Measurements from ENCODE around the gene CCNB2. TPM values are rescaled to one million over a fixed set of nuclear protein-coding genes. Genes with fewer than 3 reads are reported as not detected.

CCNB2 gene
- total RNA-seq, 1 donor from 2014 or later: 374 TPM

DNA sequence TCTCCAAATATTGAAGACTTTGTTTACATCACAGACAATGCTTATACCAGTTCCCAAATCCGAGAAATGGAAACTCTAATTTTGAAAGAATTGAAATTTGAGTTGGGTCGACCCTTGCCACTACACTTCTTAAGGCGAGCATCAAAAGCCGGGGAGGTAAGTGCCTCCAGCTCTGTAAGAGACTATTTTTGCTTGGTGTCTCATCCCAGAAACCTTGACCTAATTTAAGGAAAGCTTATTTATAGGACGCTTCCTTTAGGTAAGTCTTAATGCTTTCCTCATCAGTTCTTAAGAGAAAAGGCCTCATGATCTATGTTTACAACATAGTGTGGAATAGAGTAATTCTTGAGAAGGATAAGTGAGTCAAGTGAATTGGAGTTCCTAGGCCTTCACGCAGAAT is 11.8 kb downstream of the CCNB2 start:
- H3K4me3 ChIP-seq: no peak overlapping the region
- peaks cover 40% of the 10 kb centered on the region for H3K36me3 Mint-ChIP-seq
- no peaks in the 10 kb centered on the region for H3K9me3 Mint-ChIP-seq

DNA sequence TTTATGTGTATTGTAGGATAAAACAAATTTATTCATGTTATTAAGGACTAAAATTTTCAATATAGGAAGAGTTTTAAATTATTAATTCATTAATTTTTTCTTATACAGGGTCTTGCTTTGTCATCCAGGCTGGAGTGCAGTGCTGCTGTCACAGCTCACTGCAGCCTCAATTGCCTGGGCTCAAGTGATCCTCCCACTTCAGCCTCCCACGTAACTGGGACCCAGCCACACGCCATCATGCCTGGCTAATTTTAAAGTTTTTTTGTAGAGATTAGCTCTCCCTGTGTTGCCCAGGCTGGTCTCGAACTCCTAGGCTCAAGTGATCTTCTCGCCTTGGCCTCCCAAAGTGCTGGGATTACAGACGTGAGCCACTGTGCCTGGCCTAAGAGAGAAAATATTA is 14.7 kb downstream of the CCNB2 start:
- no peak overlapping the region for H2AFZ ChIP-seq (replicated peaks)
- H3K27me3 ChIP-seq: no peaks in the 10 kb centered on the region
- no peak for DNase-seq (ENCODE audit: low spot score)
- no peak overlapping the region for H3K4me3 Mint-ChIP-seq
- H3K27ac ChIP-seq: no peak overlapping the region
- peaks cover 48% of the 10 kb centered on the region for H3K36me3 Mint-ChIP-seq
- no peak overlapping the region for H3K27ac Mint-ChIP-seq
- H3F3A ChIP-seq (ENCODE audit: low read depth): no peaks in the 10 kb centered on the region
- H4K20me1 ChIP-seq (ENCODE audit: low read depth): peaks cover 30% of the 10 kb centered on the region
- H3K9me3 Mint-ChIP-seq: no peaks in the 10 kb centered on the region
- no peaks in the 10 kb centered on the region for H3K27me3 Mint-ChIP-seq (ENCODE audit: insufficient read depth, low read depth)
- H3K9me3 ChIP-seq (ENCODE audit: low read depth): no peaks in the 10 kb centered on the region
- H3K79me2 ChIP-seq (ENCODE audit: low read depth): peaks cover 27% of the 10 kb centered on the region
- H3K4me3 ChIP-seq: no peak overlapping the region
- no peak for TF ChIP-seq EZH2 (IDR thresholded peaks at IDR 0.05)
- TF ChIP-seq EZH2phosphoT487 (IDR thresholded peaks at IDR 0.05): no peak
- TF ChIP-seq, protein P1, sequence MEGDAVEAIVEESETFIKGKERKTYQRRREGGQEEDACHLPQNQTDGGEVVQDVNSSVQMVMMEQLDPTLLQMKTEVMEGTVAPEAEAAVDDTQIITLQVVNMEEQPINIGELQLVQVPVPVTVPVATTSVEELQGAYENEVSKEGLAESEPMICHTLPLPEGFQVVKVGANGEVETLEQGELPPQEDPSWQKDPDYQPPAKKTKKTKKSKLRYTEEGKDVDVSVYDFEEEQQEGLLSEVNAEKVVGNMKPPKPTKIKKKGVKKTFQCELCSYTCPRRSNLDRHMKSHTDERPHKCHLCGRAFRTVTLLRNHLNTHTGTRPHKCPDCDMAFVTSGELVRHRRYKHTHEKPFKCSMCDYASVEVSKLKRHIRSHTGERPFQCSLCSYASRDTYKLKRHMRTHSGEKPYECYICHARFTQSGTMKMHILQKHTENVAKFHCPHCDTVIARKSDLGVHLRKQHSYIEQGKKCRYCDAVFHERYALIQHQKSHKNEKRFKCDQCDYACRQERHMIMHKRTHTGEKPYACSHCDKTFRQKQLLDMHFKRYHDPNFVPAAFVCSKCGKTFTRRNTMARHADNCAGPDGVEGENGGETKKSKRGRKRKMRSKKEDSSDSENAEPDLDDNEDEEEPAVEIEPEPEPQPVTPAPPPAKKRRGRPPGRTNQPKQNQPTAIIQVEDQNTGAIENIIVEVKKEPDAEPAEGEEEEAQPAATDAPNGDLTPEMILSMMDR (IDR thresholded peaks at IDR 0.05): no peak
- peaks cover 20% of the 10 kb centered on the region for H3K36me3 ChIP-seq
- no peaks in the 10 kb centered on the region for H3K4me1 Mint-ChIP-seq
- no peaks in the 10 kb centered on the region for H3K4me1 ChIP-seq
- no peak overlapping the region for H3K4me2 ChIP-seq
- H3K9ac ChIP-seq: no peak overlapping the region

More for the DNA sequence above, 11.8 kb downstream of the CCNB2 start:
- Histone ChIP-seq H2AFZ (replicated peaks) (no peak overlapping the region), H3K9me3 (ENCODE audit: low read depth) (no peaks in the 10 kb centered on the region), H3K27ac (no peak overlapping the region), H3K4me1 (no peaks in the 10 kb centered on the region), H3K27me3 (no peaks in the 10 kb centered on the region), H3K36me3 (peaks cover 23% of the 10 kb centered on the region), H3K79me2 (ENCODE audit: low read depth) (peaks cover 36% of the 10 kb centered on the region), H3K9ac (no peak overlapping the region), H3K4me2 (no peak overlapping the region), H4K20me1 (ENCODE audit: low read depth) (peaks cover 40% of the 10 kb centered on the region), H3F3A (ENCODE audit: low read depth) (no peaks in the 10 kb centered on the region)
- Mint-ChIP-seq H3K4me1 (no peaks in the 10 kb centered on the region), H3K27me3 (ENCODE audit: insufficient read depth, low read depth) (no peaks in the 10 kb centered on the region), H3K4me3 (no peak overlapping the region), H3K27ac (no peak overlapping the region)
- no peak for DNase-seq (ENCODE audit: low spot score)
- TF ChIP-seq, protein P1 (IDR thresholded peaks at IDR 0.05): no peak
- TF ChIP-seq EZH2 (IDR thresholded peaks at IDR 0.05) (no peak), EZH2phosphoT487 (IDR thresholded peaks at IDR 0.05) (no peak)

DNA sequence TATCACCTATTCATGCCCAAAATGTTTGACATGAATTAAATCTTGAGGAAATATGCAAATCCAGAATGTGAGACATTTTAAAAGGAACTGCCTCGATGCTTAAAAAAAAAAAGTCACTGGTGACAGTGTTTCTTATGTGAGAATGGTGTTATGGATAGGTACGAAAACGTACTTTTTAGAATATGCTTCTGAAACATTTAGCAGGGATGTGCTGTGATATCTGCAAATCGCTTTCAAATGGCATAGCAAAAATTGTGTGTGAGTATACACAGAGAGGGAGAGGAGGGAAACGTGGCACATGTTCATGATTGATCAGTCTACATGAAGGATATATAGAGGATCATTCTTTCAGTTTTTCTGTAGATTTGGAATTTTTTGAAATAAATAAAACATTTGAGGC is 16.0 kb downstream of the CCNB2 start:
- peaks cover 3% of the 10 kb centered on the region for H3K9me3 Mint-ChIP-seq
- no peak overlapping the region for H2AFZ ChIP-seq (replicated peaks)
- H4K20me1 ChIP-seq (ENCODE audit: low read depth): peaks cover 30% of the 10 kb centered on the region
- no peaks in the 10 kb centered on the region for H3K27me3 ChIP-seq
- no peaks in the 10 kb centered on the region for H3K9me3 ChIP-seq (ENCODE audit: low read depth)
- H3K4me1 ChIP-seq: no peaks in the 10 kb centered on the region
- H3K27me3 Mint-ChIP-seq (ENCODE audit: insufficient read depth, low read depth): no peaks in the 10 kb centered on the region
- H3K36me3 ChIP-seq: peaks cover 31% of the 10 kb centered on the region
- no peak for DNase-seq (ENCODE audit: low spot score)
- no peaks in the 10 kb centered on the region for H3F3A ChIP-seq (ENCODE audit: low read depth)
- no peak overlapping the region for H3K9ac ChIP-seq
- H3K4me3 Mint-ChIP-seq: no peak overlapping the region
- no peak overlapping the region for H3K27ac ChIP-seq
- no peak overlapping the region for H3K4me3 ChIP-seq
- no peaks in the 10 kb centered on the region for H3K4me1 Mint-ChIP-seq
- no peak overlapping the region for H3K4me2 ChIP-seq
- H3K36me3 Mint-ChIP-seq: peaks cover 53% of the 10 kb centered on the region
- TF ChIP-seq, protein P1 (IDR thresholded peaks at IDR 0.05): no peak
- no peak for TF ChIP-seq EZH2phosphoT487 (IDR thresholded peaks at IDR 0.05)
- TF ChIP-seq EZH2 (IDR thresholded peaks at IDR 0.05): no peak
- peaks cover 40% of the 10 kb centered on the region for H3K79me2 ChIP-seq (ENCODE audit: low read depth)
- no peak overlapping the region for H3K27ac Mint-ChIP-seq
